Germinal center (tissue), 1 donor: ENCODE measurements around the gene TRIM36.

Source experiments
- DNase-seq: peaks from one replicate; pipeline ENCODE4 v3.0.0; 2012; ENCODE audit warnings: mixed read lengths, low spot score

TRIM36 gene

DNA sequence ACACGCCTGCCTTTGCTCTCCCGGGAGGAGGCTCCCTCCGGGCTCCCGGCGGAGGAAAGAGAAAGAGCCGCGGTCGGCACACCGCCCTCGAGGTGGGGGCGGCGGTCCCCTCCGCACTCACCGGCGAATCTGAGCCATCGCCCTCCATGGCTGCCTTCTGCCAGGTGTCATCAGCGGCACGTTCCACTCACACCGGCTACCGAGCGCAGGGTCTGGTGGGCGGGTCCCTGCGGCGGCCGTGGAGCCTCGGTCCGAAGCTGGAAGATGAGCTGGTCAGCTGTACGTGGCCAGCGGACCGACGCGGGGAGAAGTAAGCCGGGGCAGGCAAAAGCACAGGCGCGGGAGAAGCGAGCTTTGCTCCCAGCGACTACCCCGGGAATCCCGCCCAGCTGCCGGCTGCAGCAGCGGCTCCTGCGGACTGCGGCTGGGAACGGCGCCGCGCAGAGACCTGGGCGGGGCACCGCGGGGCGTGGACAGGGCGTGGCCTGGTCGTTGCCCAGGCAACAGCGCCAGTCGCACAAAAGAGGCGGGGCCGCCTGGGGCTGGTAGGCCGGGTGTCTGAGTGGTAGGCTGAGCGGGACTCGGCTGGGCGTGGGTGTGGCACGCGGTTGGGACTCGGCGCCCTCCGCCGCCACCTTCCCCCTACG lies at the start of gene TRIM36:
TRIM36 (minus strand) TSS at position 422 of the 647 bp plus-strand sequence; CDS start at position 148, 274 bp downstream.
- peak; percentile 85 for DNase-seq

DNA sequence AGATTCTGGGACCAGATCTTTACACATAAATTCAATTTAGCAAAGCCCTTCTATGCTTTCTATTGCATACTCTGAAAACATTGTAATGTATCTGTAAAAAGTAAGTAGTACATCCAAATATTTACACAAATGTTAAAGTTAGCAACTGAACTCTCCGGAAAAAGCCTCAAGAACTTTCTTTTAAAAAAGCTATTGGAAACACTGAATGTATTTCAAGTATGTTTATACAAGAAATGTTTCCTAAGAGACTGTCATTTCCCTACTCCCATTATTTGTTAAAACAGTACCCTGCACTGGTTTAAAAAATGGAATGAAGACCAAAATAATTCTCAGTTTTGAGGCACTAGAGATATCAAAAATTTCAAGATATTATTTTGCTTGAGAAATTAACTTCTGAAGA lies 44.8 kb upstream of the TRIM36 start:
- DNase-seq, result no peak

DNA sequence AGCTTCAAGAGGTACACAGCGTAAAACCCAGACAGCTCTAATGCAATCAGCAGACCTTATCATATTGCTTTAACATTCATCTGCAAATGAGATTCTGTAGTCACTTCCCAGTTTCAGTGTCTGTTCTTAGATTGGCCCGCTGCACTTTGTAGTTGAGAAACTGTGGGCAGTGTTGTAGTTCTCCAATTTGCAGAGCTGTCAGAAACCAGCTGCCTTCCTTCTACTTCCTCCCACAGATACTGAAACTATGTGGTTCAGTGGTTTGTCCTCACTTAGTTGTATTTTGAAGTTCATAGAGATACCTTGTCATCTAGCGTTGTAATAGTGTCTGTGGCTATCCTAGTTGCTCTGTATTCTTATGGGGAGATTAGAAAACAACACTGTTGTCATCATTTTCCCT lies 39.6 kb upstream of the TRIM36 start:
- DNase-seq, result peak; percentile 80

- DNase-seq, result no peak
Observed at GRCh38 chr5:115202952-115203351, 33.2 kb upstream of the TRIM36 start.

GRCh38 chr5:115196161-115196560 lies 26.5 kb upstream of the TRIM36 start:
- no peak for DNase-seq

DNA sequence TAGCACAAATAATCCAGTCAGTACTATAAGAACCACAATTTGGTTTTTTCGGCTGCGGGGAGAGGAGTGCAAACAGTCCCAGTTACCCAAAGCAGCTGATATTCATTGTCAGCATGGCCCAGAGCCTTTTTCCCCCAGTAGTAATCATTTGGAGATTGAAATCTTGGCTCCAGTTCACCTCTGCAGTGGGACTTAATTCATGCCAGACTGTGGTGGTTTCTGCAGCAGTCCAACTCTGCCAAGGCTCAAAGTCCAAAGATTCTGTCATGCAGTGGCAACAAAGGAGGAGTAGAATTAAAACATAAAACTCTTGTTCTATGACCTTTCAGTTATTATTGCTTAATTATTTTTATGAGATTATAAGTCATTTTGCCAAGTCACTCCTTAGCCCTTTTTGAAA lies 25.0 kb upstream of the TRIM36 start:
- no peak for DNase-seq

DNA sequence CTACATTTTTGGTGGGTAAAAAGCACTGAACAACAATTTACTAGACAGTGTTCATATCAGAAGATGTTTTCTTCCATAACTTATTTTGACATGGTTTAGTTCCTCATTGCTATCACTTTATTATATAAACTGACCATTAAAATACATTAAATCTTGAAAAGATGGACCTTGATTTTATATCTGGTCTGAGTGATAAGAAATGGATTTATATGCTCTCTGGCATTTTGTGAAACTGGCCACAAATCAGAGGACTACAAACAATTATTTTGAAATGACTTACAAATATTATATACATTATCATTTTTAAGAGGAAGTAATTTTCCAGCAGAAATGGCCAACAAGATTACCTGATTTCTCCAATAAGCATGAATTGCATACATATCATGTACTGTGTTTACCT lies 23.6 kb upstream of the TRIM36 start:
- no peak for DNase-seq

DNA sequence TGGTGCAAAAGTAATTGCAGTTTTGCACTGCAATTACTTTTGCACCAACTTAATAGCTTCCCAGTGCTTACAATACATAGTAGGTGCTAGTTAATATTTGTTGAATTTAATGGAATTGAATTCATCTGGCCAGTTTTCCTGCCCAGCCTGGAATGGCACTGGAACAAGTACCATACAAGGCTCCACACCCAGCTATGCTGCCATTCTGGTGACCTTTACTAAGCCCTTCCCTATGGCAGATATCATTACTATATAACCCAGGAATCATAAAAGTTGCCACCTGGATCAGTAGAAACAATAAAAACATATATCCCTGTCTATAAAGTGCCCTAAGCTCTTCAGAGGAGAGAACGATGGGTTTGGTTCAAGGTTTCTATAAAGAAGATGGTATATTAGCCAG lies 22.4 kb upstream of the TRIM36 start:
- no peak for DNase-seq

- DNase-seq, result no peak
Observed at GRCh38 chr5:115191474-115192031, 21.8 kb upstream of the TRIM36 start.

- no peak for DNase-seq
Observed at GRCh38 chr5:115190388-115190787, 20.7 kb upstream of the TRIM36 start.

- DNase-seq, result no peak
Observed at GRCh38 chr5:115189866-115190265, 20.2 kb upstream of the TRIM36 start.

GRCh38 chr5:115186794-115187193 lies 17.1 kb upstream of the TRIM36 start:
- DNase-seq, result no peak

DNA sequence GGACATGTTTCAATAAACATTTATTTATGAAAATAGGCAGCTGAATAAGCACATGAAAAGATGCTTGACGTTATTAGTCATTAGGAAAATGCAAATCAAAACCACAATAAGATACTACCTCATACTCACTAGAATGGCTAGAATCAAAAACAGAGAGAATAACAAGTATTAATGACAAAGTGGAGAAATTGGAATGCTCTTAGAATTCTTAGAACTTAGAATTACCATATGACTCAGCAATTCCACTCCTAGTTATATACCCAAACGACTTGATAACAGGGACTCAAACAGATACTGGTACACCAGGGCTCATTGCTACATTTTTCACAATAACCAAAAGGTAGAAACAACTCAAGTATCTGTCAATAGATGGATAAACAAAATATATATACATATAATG lies 15.1 kb upstream of the TRIM36 start:
- no peak for DNase-seq

GRCh38 chr5:115181757-115182156 lies 12.0 kb upstream of the TRIM36 start:
- no peak for DNase-seq

GRCh38 chr5:115180165-115180709 lies 10.5 kb upstream of the TRIM36 start:
- DNase-seq, result peak; percentile 66

DNA sequence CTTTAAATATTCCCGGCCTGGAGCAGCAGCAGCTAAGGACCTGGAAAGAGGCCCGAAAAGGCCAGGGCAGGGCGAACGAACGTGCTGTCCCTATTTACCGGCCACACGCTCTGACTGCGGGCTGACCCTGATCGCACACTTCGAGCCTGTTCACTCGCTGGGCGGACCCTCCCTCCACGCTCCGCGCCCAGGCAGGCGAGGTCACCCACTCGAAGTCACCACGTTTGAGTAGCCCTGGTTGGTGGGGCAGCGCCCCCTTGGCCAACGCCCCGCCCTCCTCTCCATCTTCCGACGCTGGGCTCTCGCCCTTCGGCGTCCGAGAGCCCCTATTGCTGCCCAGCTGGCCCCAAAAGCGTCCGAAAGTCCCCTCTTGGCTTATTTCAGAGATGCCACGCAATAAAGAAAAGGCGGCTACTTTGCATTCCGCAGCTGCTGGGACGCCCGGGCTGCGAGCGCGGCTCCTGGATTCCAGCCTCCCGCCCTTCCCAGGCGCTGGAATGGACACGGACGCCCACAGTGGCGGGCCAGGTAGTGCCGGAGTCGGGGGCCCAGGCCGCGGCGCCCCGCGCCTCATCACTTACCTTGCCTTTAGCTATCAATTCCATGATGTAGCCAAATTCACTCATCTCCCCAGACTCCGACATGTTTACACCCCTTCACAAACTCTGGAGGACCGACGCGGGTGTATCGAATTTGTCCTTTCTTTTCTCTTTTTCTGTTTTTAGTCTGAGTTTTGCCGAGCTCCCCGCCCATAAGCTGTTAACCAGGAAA lies 9.9 kb upstream of the TRIM36 start:
- peak; percentile 18 for DNase-seq

- DNase-seq, result peak; percentile 14
Observed at GRCh38 chr5:115179030-115179393, 9.3 kb upstream of the TRIM36 start.

- DNase-seq, result no peak
Observed at GRCh38 chr5:115170929-115171510, 1.3 kb upstream of the TRIM36 start.

- peak; percentile 5 for DNase-seq
Observed at GRCh38 chr5:115170134-115170928, 623 bp upstream of the TRIM36 start.

- no peak for DNase-seq
Observed at GRCh38 chr5:115168829-115169486, 750 bp downstream of the TRIM36 start.

DNA sequence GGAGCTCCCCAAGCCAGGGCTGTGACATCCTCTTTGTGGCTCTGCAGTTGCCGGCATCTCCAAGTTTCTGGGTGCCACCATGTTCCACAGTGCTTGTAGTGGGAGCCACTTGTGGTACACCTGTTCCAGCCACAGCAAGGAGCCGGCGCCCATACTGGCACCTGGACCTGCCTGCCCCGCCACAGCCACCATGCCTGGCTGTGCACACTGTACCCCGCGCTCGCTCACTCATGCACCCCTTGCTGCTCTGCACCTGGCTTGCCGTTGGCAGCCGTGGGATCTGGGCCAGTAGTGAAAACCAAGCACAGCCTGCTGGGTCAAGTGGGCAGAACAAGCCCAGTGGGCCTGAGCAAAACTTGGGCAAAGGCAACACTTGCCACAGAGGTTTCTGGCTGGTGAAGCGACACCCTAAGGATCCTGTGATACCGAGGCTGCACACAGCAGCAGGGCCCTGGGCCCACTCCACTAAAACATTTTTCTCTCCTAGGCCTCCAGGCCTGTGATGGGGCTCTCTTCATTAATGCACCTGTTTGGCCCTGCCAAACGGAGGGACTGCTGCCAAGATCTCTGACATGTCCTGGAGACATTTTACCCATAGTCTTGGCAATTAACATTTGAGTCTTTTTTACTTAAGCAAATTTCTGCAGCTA lies 2.8 kb downstream of the TRIM36 start:
- no peak for DNase-seq
